ENCODE data around the gene RCCD1.

Gene RCCD1

GRCh38 chr15:90933301-90933700 lies 21.4 kb upstream of the RCCD1 start:
- no peak overlapping the region for H3K4me3 ChIP-seq (ENCODE audit: low read depth, low read length)
- TF ChIP-seq, protein P1, sequence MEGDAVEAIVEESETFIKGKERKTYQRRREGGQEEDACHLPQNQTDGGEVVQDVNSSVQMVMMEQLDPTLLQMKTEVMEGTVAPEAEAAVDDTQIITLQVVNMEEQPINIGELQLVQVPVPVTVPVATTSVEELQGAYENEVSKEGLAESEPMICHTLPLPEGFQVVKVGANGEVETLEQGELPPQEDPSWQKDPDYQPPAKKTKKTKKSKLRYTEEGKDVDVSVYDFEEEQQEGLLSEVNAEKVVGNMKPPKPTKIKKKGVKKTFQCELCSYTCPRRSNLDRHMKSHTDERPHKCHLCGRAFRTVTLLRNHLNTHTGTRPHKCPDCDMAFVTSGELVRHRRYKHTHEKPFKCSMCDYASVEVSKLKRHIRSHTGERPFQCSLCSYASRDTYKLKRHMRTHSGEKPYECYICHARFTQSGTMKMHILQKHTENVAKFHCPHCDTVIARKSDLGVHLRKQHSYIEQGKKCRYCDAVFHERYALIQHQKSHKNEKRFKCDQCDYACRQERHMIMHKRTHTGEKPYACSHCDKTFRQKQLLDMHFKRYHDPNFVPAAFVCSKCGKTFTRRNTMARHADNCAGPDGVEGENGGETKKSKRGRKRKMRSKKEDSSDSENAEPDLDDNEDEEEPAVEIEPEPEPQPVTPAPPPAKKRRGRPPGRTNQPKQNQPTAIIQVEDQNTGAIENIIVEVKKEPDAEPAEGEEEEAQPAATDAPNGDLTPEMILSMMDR (IDR thresholded peaks at IDR 0.05; ENCODE audit: low read depth, low read length) = no peak

DNA sequence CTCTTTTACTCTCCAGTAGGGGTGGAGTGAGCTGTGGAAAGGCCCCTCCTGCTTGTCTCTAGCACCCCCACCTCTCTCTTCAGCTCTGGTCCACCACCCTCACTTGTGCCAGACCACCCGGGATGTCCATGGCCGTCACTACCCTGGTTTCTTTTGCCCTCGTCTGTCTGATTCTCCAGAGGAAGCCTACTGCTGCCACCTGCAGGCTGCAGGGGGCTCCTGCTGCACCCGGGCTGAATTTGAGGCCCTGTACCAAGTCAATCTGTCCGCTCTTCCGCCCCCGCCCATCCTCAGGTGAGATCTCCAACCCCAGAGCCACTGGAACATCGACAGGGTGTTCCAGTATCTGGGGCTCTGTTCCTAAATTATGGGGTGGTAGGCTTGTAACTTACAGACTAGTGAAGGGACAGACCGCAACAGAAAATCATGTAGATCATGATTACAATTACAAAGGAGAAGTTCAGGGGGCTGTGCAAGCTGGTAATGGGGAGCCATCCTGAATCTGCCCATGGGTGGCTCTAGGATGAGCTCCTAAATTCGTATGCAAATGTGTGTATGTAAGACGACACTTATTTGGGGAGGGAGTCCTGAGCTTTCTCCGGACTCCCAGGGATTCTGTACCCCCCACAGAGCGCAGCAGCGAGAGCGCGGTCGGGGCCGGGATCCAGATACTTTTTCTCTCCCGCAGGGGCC lies 20.3 kb upstream of the RCCD1 start:
- TF ChIP-seq, protein P1 (IDR thresholded peaks at IDR 0.05; ENCODE audit: low read depth, low read length) = peak; percentile 91

DNA sequence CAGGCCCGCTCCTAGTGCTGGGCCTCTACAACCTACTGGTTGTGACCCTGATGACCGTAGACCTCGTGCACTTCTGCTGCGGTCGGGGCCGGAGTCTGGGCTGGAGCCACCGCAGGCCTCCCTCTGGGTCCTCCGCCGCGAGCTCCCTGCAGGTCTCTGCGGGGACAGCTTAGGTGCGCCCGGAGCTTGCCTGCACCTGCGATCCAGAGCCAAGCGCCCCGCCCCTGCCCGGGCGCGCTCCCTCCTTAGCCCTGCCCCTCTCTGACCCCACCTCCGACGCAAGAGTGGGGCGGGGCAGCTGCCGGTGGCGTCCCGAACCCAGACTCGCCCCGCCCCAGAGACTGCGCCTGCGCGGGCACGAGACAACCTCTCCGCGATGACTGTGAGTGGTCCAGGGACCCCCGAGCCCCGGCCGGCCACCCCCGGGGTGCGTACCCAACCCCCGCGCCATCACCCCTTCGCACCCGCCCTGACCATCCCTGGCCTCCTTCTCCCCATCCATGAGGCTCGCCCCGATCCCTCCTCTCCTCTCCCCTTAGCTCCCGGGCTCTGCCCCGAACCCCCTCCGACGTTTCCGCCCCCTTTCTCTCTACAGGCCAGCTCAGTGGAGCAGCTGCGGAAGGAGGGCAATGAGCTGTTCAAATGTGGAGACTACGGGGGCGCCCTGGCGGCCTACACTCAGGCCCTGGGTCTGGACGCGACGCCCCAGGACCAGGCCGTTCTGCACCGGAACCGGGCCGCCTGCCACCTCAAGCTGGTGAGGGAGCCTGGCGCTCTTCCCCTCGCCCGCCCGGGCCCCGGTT lies 19.5 kb upstream of the RCCD1 start, which contains the start of gene UNC45A:
UNC45A (plus strand) TSS at position 337 of the 803 bp plus-strand sequence; CDS start at position 377, 40 bp downstream.
- peak within 1 kb of the TSS; percentile 77 for H3K4me3 ChIP-seq (ENCODE audit: low read depth, low read length)
- TF ChIP-seq, protein P1 (IDR thresholded peaks at IDR 0.05; ENCODE audit: low read depth, low read length) = no peak

More for the DNA sequence above, 20.3 kb upstream of the RCCD1 start:
- peak overlapping the region; percentile 77 for H3K4me3 ChIP-seq (ENCODE audit: low read depth, low read length)

- TF ChIP-seq, protein P1 (IDR thresholded peaks at IDR 0.05; ENCODE audit: low read depth, low read length) = no peak
- no peak overlapping the region for H3K4me3 ChIP-seq (ENCODE audit: low read depth, low read length)
These were observed 17.9 kb upstream of the RCCD1 start for GRCh38 chr15:90936823-90937222.

- H3K4me3 ChIP-seq (ENCODE audit: low read depth, low read length) = no peak overlapping the region
- TF ChIP-seq, protein P1 (IDR thresholded peaks at IDR 0.05; ENCODE audit: low read depth, low read length) = no peak
These were observed 16.4 kb upstream of the RCCD1 start for GRCh38 chr15:90938261-90938660.

DNA sequence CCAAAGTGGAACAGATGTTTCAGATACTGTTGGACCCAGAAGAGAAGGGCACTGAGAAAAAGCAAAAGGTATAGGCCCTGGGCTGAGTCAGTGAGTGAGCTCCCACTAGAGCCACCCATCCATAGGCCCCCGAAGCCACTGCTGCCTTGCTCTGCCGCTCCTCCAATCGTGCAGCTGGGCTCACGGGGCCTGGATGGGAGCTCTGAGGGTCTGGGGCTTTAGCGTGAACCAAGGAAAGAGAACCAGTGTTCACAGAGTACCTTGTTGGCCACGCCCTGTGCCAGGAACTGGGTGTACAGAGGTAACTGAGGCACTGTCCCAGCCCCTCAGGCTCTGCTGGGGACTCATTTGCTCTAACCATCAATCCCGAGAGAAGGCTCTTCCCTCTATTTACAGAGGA lies 14.9 kb upstream of the RCCD1 start:
- no peak overlapping the region for H3K4me3 ChIP-seq (ENCODE audit: low read depth, low read length)
- TF ChIP-seq, protein P1 (IDR thresholded peaks at IDR 0.05; ENCODE audit: low read depth, low read length) = no peak

- TF ChIP-seq, protein P1 (IDR thresholded peaks at IDR 0.05; ENCODE audit: low read depth, low read length) = no peak
- no peak overlapping the region for H3K4me3 ChIP-seq (ENCODE audit: low read depth, low read length)
These were observed 13.6 kb upstream of the RCCD1 start for GRCh38 chr15:90941038-90941437.

Measured in WI38 (cell line).